ENCODE measurements around the gene EBP. TPM values are rescaled to one million over a fixed set of nuclear protein-coding genes. Genes with fewer than 3 reads are reported as not detected.

EBP gene
- total RNA-seq, 1 donor: 45.6 TPM

GRCh38 chrX:48530736-48531135 lies 9.1 kb downstream of the EBP start:
- Histone ChIP-seq H3K27ac (ENCODE audit: low read depth, low read length) (peak overlapping the region; percentile 49), H3K4me1 (ENCODE audit: insufficient read depth, low read length) (peaks cover 8% of the 10 kb centered on the region), H3K79me2 (ENCODE audit: insufficient read depth, low read length) (no peaks in the 10 kb centered on the region), H3K36me3 (ENCODE audit: insufficient read depth, low read length) (peaks cover 11% of the 10 kb centered on the region), H3K4me2 (ENCODE audit: insufficient read depth, low read length) (no peak overlapping the region), H3K4me3 (ENCODE audit: insufficient read depth, low read length) (no peak overlapping the region), H3K9me3 (ENCODE audit: low read depth, low read length) (no peaks in the 10 kb centered on the region), H4K20me1 (ENCODE audit: insufficient read depth, low read length) (no peaks in the 10 kb centered on the region), H3K27me3 (ENCODE audit: insufficient read depth, low read length) (no peaks in the 10 kb centered on the region), H2AFZ (ENCODE audit: low read length) (no peak overlapping the region)
- TF ChIP-seq CTCF (IDR thresholded peaks at IDR 0.05; ENCODE audit: extremely low read depth, low read depth, low read length): no peak
- no peak for DNase-seq (ENCODE audit: insufficient read length, low spot score, missing footprints)

- Histone ChIP-seq H3K4me3 (ENCODE audit: insufficient read depth, low read length) (no peak overlapping the region), H4K20me1 (ENCODE audit: insufficient read depth, low read length) (no peaks in the 10 kb centered on the region), H3K36me3 (ENCODE audit: insufficient read depth, low read length) (peaks cover 10% of the 10 kb centered on the region), H3K27ac (ENCODE audit: low read depth, low read length) (peak overlapping the region; percentile 49), H3K4me1 (ENCODE audit: insufficient read depth, low read length) (peaks cover 8% of the 10 kb centered on the region), H3K4me2 (ENCODE audit: insufficient read depth, low read length) (no peak overlapping the region), H3K9me3 (ENCODE audit: low read depth, low read length) (no peaks in the 10 kb centered on the region), H3K79me2 (ENCODE audit: insufficient read depth, low read length) (no peaks in the 10 kb centered on the region), H3K27me3 (ENCODE audit: insufficient read depth, low read length) (no peaks in the 10 kb centered on the region), H2AFZ (ENCODE audit: low read length) (peak overlapping the region; percentile 33)
- peak; percentile 86 for DNase-seq (ENCODE audit: insufficient read length, low spot score, missing footprints)
- TF ChIP-seq CTCF (IDR thresholded peaks at IDR 0.05; ENCODE audit: extremely low read depth, low read depth, low read length): no peak
Observed at GRCh38 chrX:48531358-48531959, 9.9 kb downstream of the EBP start.

GRCh38 chrX:48532161-48532560 lies 10.6 kb downstream of the EBP start:
- DNase-seq (ENCODE audit: insufficient read length, low spot score, missing footprints): no peak
- H3K4me3 ChIP-seq (ENCODE audit: insufficient read depth, low read length): no peak overlapping the region
- H4K20me1 ChIP-seq (ENCODE audit: insufficient read depth, low read length): no peaks in the 10 kb centered on the region
- no peak overlapping the region for H3K4me2 ChIP-seq (ENCODE audit: insufficient read depth, low read length)
- no peaks in the 10 kb centered on the region for H3K27me3 ChIP-seq (ENCODE audit: insufficient read depth, low read length)
- H3K36me3 ChIP-seq (ENCODE audit: insufficient read depth, low read length): peaks cover 2% of the 10 kb centered on the region
- H3K79me2 ChIP-seq (ENCODE audit: insufficient read depth, low read length): no peaks in the 10 kb centered on the region
- H3K27ac ChIP-seq (ENCODE audit: low read depth, low read length): peak overlapping the region; percentile 49
- H2AFZ ChIP-seq (ENCODE audit: low read length): no peak overlapping the region
- H3K9me3 ChIP-seq (ENCODE audit: low read depth, low read length): no peaks in the 10 kb centered on the region
- no peak for TF ChIP-seq CTCF (IDR thresholded peaks at IDR 0.05; ENCODE audit: extremely low read depth, low read depth, low read length)
- peaks cover 8% of the 10 kb centered on the region for H3K4me1 ChIP-seq (ENCODE audit: insufficient read depth, low read length)

- DNase-seq (ENCODE audit: insufficient read length, low spot score, missing footprints): peak; percentile 30
- Histone ChIP-seq H3K36me3 (ENCODE audit: insufficient read depth, low read length) (no peaks in the 10 kb centered on the region), H3K27me3 (ENCODE audit: insufficient read depth, low read length) (no peaks in the 10 kb centered on the region), H2AFZ (ENCODE audit: low read length) (no peak overlapping the region), H4K20me1 (ENCODE audit: insufficient read depth, low read length) (no peaks in the 10 kb centered on the region), H3K4me1 (ENCODE audit: insufficient read depth, low read length) (peaks cover 14% of the 10 kb centered on the region), H3K9me3 (ENCODE audit: low read depth, low read length) (no peaks in the 10 kb centered on the region), H3K4me2 (ENCODE audit: insufficient read depth, low read length) (no peak overlapping the region), H3K79me2 (ENCODE audit: insufficient read depth, low read length) (no peaks in the 10 kb centered on the region), H3K4me3 (ENCODE audit: insufficient read depth, low read length) (no peak overlapping the region), H3K27ac (ENCODE audit: low read depth, low read length) (no peak overlapping the region)
- TF ChIP-seq CTCF (IDR thresholded peaks at IDR 0.05; ENCODE audit: extremely low read depth, low read depth, low read length): no peak
Observed at GRCh38 chrX:48533165-48533564, 11.6 kb downstream of the EBP start.
